ENCODE data around the gene FUT7. TPM values are rescaled to one million over a fixed set of nuclear protein-coding genes. Genes with fewer than 3 reads are reported as not detected.

The FUT7 gene
- total RNA-seq, 2 donors from 2014 or later: 7.7 to 10.6 TPM

DNA sequence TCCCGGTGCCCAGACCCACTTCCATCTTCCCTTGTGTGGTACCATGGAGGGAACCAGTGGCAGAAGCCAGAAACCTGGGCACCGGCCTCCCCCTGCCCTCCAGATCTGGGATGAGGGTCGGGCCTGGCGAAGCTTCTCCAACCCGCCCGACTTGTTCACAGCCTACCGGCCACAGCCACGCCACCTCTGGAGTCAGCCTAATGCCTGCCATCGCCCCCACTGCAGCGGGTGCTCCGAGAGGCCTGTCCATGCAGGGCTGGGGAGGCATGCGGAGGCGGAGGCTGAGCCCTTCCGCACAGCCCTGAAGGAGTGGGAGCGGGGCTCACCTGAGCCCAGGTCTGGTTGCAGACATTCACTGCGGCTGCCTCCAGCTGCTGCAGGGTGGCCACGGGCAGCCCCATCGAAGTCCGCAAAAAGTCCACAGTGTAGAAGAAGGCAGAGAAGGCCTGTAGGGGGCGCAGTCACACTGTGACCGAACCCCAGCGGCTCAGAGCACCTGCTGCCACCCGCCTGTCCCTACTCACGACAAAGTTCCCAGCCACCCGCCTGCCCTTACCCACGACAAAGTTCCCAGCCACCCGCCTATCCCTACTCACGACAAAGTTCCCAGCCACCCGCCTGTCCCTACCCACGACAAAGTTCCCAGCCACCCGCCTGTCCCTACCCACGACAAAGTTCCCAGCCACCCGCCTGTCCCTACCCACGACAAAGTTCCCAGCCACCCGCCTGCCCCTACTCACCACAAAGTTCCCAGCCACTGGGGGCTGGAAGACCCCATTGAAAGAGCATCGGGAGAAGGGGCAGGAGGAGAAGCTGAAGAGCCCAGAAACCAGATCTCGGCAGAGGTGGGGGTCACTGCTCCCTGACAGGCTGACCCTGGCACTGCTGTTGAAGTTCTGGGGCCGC, 17.9 kb upstream of the FUT7 start:
- H3K4me3 Mint-ChIP-seq: peak overlapping the region; percentile 71
- peaks cover 17% of the 10 kb centered on the region for H3K27me3 Mint-ChIP-seq
- no peaks in the 10 kb centered on the region for H3K9me3 ChIP-seq (ENCODE audit: control insufficient read depth, low read length, poor library complexity, severe bottlenecking)
- ATAC-seq (no peak), DNase-seq (peak; percentile 44 to 52 (median 48))
- H3K27ac Mint-ChIP-seq: peak overlapping the region; percentile 78
- H3K4me1 Mint-ChIP-seq: peaks cover 12% of the 10 kb centered on the region
- H3K36me3 Mint-ChIP-seq (ENCODE audit: low read depth): no peaks in the 10 kb centered on the region

- Mint-ChIP-seq H3K27ac (peak overlapping the region; percentile 78), H3K27me3 (peaks cover 17% of the 10 kb centered on the region), H3K36me3 (ENCODE audit: low read depth) (no peaks in the 10 kb centered on the region), H3K4me1 (peaks cover 16% of the 10 kb centered on the region), H3K4me3 (peak overlapping the region; percentile 71)
- no peak for DNase-seq
- H3K9me3 ChIP-seq (ENCODE audit: control insufficient read depth, low read length, poor library complexity, severe bottlenecking): no peaks in the 10 kb centered on the region
- no peak for ATAC-seq
Observed at GRCh38 chr9:137048655-137049543, 17.0 kb upstream of the FUT7 start.

- Mint-ChIP-seq H3K36me3 (ENCODE audit: low read depth) (no peaks in the 10 kb centered on the region), H3K4me1 (peaks cover 18% of the 10 kb centered on the region), H3K27me3 (peaks cover 17% of the 10 kb centered on the region), H3K27ac (peak within 1 kb of the TSS; percentile 84), H3K4me3 (peak within 1 kb of the TSS; percentile 90)
- DNase-seq: peak; percentile 68 to 82 (median 68)
- H3K9me3 ChIP-seq (ENCODE audit: control insufficient read depth, low read length, poor library complexity, severe bottlenecking): no peaks in the 10 kb centered on the region
- peak; percentile 84 for ATAC-seq
Observed at GRCh38 chr9:137046088-137046787, 14.3 kb upstream of the FUT7 start, which contains the start of gene NPDC1. Gene NPDC1 (minus strand): TSS chr9:137046177. CDS start chr9:137045989, 188 bp downstream.

- ATAC-seq: peak; percentile 39
- peak overlapping the region; percentile 90 for H3K4me3 Mint-ChIP-seq
- H3K27me3 Mint-ChIP-seq: peaks cover 17% of the 10 kb centered on the region
- H3K36me3 Mint-ChIP-seq (ENCODE audit: low read depth): no peaks in the 10 kb centered on the region
- H3K9me3 ChIP-seq (ENCODE audit: control insufficient read depth, low read length, poor library complexity, severe bottlenecking): no peaks in the 10 kb centered on the region
- H3K4me1 Mint-ChIP-seq: peaks cover 18% of the 10 kb centered on the region
- H3K27ac Mint-ChIP-seq: peak overlapping the region; percentile 84
- no peak for DNase-seq
Observed at GRCh38 chr9:137045294-137046087, 13.6 kb upstream of the FUT7 start.

DNA sequence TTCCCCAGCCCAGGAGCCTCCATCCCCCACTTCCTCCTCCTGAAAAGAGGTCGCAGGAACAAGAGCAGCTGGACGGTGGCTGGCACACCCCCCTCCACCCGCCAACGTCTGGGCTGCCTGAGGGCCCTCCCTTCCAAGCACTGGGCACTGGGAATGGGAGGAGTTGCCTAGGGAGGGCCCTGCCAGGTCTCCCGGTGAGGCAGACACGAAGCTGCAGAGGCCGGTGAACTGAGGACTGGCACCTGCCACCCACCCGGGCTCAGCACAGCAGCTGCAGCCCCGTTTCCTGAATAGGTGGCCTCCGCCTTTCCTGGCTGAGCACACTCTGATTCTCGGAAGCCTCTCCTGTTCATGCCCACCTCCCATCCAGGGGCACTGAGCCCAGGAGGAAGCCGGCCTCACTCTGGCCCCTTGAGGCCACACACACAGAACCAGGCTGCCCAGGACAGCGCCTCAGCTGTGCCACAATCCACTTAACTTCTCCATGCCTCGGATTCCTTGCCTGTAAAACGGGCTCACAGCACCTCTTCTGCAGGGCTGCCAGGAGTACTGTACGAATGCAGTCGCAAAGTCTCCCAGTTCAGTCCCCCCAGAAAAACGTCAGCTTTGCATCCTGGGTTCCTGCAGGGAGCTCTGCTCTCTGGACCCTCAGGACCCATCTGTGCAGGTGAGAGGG, 12.8 kb upstream of the FUT7 start:
- DNase-seq: no peak
- no peaks in the 10 kb centered on the region for H3K36me3 Mint-ChIP-seq (ENCODE audit: low read depth)
- H3K4me3 Mint-ChIP-seq: peak overlapping the region; percentile 90
- peaks cover 16% of the 10 kb centered on the region for H3K4me1 Mint-ChIP-seq
- peaks cover 14% of the 10 kb centered on the region for H3K27me3 Mint-ChIP-seq
- H3K27ac Mint-ChIP-seq: peak overlapping the region; percentile 84
- ATAC-seq: peak; percentile 4
- no peaks in the 10 kb centered on the region for H3K9me3 ChIP-seq (ENCODE audit: control insufficient read depth, low read length, poor library complexity, severe bottlenecking)

GRCh38 chr9:137044037-137044436, 12.1 kb upstream of the FUT7 start:
- no peaks in the 10 kb centered on the region for H3K9me3 ChIP-seq (ENCODE audit: control insufficient read depth, low read length, poor library complexity, severe bottlenecking)
- no peak for DNase-seq
- H3K27ac Mint-ChIP-seq: no peak overlapping the region
- peaks cover 13% of the 10 kb centered on the region for H3K4me1 Mint-ChIP-seq
- no peak for ATAC-seq
- H3K36me3 Mint-ChIP-seq (ENCODE audit: low read depth): no peaks in the 10 kb centered on the region
- peaks cover 10% of the 10 kb centered on the region for H3K27me3 Mint-ChIP-seq
- peak overlapping the region; percentile 90 for H3K4me3 Mint-ChIP-seq

GRCh38 chr9:137042751-137043727, 11.2 kb upstream of the FUT7 start:
- Mint-ChIP-seq H3K36me3 (ENCODE audit: low read depth) (no peaks in the 10 kb centered on the region), H3K27ac (no peak overlapping the region), H3K4me1 (peaks cover 15% of the 10 kb centered on the region), H3K27me3 (peaks cover 10% of the 10 kb centered on the region), H3K4me3 (peak overlapping the region; percentile 21)
- ATAC-seq (no peak), DNase-seq (no peak)
- no peaks in the 10 kb centered on the region for H3K9me3 ChIP-seq (ENCODE audit: control insufficient read depth, low read length, poor library complexity, severe bottlenecking)

DNA sequence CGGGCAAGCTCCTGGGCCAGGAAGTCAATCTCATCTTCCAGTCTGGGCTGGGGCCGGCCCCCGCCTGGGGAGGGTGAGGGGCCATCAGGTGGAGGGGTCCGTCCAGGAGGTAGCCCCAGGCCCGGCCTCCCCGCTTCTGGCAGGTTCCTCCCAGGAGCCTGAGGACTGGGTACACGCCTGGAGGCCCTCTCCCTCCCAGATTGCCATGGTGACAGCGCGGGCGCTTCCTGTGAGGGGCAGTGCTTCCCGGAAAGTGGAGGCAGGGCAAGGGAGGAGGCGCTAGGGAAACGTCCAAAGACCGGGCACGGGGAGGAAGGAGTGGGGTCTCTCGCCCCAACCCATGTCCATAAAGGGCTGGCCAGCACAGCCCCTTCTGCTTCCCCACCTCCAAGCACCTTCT, 9.2 kb upstream of the FUT7 start:
- no peaks in the 10 kb centered on the region for H3K36me3 Mint-ChIP-seq (ENCODE audit: low read depth)
- ATAC-seq: no peak
- no peak for DNase-seq
- H3K4me1 Mint-ChIP-seq: peaks cover 11% of the 10 kb centered on the region
- H3K27ac Mint-ChIP-seq: no peak overlapping the region
- H3K9me3 ChIP-seq (ENCODE audit: control insufficient read depth, low read length, poor library complexity, severe bottlenecking): no peaks in the 10 kb centered on the region
- no peaks in the 10 kb centered on the region for H3K27me3 Mint-ChIP-seq
- no peak overlapping the region for H3K4me3 Mint-ChIP-seq

DNA sequence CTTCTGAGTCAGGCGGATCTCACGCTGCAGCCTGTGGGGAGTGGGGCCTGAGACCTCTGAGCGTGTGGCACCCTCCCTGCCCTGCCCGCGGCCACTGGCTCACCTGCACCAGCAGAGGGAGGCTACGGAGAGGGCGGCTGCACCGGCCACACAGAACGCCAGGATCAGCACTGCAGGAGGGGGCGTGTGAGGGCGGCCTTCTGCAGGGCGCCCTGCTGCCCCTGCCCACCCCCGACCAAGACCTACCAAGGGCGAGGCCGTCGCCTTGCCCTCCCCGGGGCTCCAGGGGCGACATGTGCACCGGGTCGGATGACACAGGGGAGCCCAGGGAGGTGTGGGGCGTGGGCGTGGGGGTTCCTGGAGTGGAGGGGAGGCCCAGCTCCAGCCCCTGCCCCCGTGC, 8.7 kb upstream of the FUT7 start:
- H3K9me3 ChIP-seq (ENCODE audit: control insufficient read depth, low read length, poor library complexity, severe bottlenecking): no peaks in the 10 kb centered on the region
- H3K4me3 Mint-ChIP-seq: no peak overlapping the region

GRCh38 chr9:137039611-137040366, 7.9 kb upstream of the FUT7 start:
- DNase-seq (no peak), ATAC-seq (no peak)
- peaks cover 15% of the 10 kb centered on the region for H3K4me1 Mint-ChIP-seq
- no peaks in the 10 kb centered on the region for H3K36me3 Mint-ChIP-seq (ENCODE audit: low read depth)
- no peaks in the 10 kb centered on the region for H3K27me3 Mint-ChIP-seq
- no peak overlapping the region for H3K27ac Mint-ChIP-seq
- no peak overlapping the region for H3K4me3 Mint-ChIP-seq
- H3K9me3 ChIP-seq (ENCODE audit: control insufficient read depth, low read length, poor library complexity, severe bottlenecking): no peaks in the 10 kb centered on the region

More for the DNA sequence above, 8.7 kb upstream of the FUT7 start:
- ATAC-seq (no peak), DNase-seq (no peak)
- H3K36me3 Mint-ChIP-seq (ENCODE audit: low read depth): no peaks in the 10 kb centered on the region
- no peak overlapping the region for H3K27ac Mint-ChIP-seq
- H3K4me1 Mint-ChIP-seq: peaks cover 11% of the 10 kb centered on the region
- H3K27me3 Mint-ChIP-seq: no peaks in the 10 kb centered on the region

All from T-helper 17 cell (primary cell).